GM21529 (cell line): ENCODE measurements around the gene ESRRA.
"Not testable (repeated sequence)": the region's sequence is repeated elsewhere in the genome, so short reads cannot be mapped to it uniquely, and the experiment has no call there.

Experiments used
- ATAC-seq: cut with Tn5 transposase; IDR thresholded peaks from one replicate; pipeline ENCODE4 v1.9.1; 2021; ENCODE audit not compliant: unreplicated experiment

Gene ESRRA

GRCh38 chr11:64312947-64313346 is 7.6 kb downstream of the ESRRA start:
- ATAC-seq: no peak

- ATAC-seq: no peak
These were observed 8.3 kb downstream of the ESRRA start for GRCh38 chr11:64313491-64314145.

GRCh38 chr11:64314146-64314804 is 9.0 kb downstream of the ESRRA start:
- ATAC-seq: no peak

GRCh38 chr11:64314805-64315561 is 9.7 kb downstream of the ESRRA start:
- no peak for ATAC-seq

- ATAC-seq: not testable (repeated sequence)
These were observed 10.6 kb downstream of the ESRRA start for GRCh38 chr11:64315667-64316526.

- peak; percentile 10 for ATAC-seq
These were observed 11.5 kb downstream of the ESRRA start for GRCh38 chr11:64316672-64317324.

GRCh38 chr11:64317325-64317960 is 12.1 kb downstream of the ESRRA start, which contains the start of gene TRMT112:
TSS of gene TRMT112 (minus strand) at chr11:64317559. CDS start at chr11:64317526, 33 bp downstream.
- peak; percentile 48 for ATAC-seq

GRCh38 chr11:64317961-64318765 is 12.8 kb downstream of the ESRRA start, which contains the start of gene PRDX5:
TSS of gene PRDX5 (plus strand) at chr11:64318121. CDS start at chr11:64318216, 95 bp downstream.
- peak; percentile 72 for ATAC-seq

- no peak for ATAC-seq
These were observed 13.7 kb downstream of the ESRRA start for GRCh38 chr11:64318766-64319761.

GRCh38 chr11:64320556-64320955 is 15.2 kb downstream of the ESRRA start:
- ATAC-seq: no peak

- no peak for ATAC-seq
These were observed 15.7 kb downstream of the ESRRA start for GRCh38 chr11:64321026-64321425.

GRCh38 chr11:64321533-64321932 is 16.2 kb downstream of the ESRRA start:
- ATAC-seq: no peak

GRCh38 chr11:64322925-64323260 is 17.6 kb downstream of the ESRRA start:
- ATAC-seq: no peak

GRCh38 chr11:64323373-64323772 is 18.0 kb downstream of the ESRRA start:
- ATAC-seq: no peak

- not testable (repeated sequence) for ATAC-seq
These were observed 18.7 kb downstream of the ESRRA start for GRCh38 chr11:64323984-64324383.

- ATAC-seq: no peak
These were observed 19.6 kb downstream of the ESRRA start for GRCh38 chr11:64324692-64325469.

GRCh38 chr11:64327375-64327774 is 22.1 kb downstream of the ESRRA start:
- no peak for ATAC-seq
